ENCODE data around the gene SELENOK.

Gene SELENOK

DNA sequence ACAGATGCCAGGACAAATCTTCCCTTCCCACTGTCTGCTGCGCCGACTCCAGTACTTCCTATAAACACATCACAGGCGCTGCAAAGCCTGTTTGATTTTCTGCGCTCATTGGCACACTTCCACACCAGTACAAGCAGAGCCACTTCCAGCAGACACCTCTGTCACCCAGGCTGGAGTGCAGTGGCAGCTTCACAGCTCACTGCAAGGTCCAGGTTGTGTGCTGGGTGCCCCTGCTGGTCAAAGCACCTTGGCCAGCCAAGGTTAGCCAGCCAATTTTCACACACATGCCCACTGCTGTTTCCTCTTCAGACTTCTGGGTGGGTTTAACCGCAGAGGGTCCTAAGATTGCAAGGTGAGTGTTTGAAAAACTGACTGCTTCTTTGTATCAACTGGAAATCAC lies 50.4 kb downstream of the SELENOK start:
- no peak for DNase-seq

DNA sequence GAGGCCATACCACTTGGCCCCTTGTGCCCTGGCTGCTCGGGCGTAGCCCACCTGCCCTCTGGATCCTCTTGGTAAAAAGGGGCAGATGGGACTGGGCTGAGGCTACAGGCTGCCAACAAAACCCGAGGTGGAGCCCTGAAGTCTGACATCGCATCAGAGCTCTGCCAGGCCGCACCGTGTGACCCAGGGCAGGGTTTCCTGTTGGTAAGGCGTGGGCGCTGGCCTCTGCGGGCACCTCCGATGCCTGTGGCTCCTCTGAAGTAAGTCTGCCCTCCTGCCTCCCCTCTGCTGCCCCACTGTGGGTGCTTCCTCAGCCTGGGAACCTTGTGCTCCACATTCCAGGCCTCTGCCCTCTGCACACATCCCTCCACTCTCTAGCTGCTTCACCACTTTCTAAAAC lies 54.3 kb downstream of the SELENOK start:
- DNase-seq: no peak

DNA sequence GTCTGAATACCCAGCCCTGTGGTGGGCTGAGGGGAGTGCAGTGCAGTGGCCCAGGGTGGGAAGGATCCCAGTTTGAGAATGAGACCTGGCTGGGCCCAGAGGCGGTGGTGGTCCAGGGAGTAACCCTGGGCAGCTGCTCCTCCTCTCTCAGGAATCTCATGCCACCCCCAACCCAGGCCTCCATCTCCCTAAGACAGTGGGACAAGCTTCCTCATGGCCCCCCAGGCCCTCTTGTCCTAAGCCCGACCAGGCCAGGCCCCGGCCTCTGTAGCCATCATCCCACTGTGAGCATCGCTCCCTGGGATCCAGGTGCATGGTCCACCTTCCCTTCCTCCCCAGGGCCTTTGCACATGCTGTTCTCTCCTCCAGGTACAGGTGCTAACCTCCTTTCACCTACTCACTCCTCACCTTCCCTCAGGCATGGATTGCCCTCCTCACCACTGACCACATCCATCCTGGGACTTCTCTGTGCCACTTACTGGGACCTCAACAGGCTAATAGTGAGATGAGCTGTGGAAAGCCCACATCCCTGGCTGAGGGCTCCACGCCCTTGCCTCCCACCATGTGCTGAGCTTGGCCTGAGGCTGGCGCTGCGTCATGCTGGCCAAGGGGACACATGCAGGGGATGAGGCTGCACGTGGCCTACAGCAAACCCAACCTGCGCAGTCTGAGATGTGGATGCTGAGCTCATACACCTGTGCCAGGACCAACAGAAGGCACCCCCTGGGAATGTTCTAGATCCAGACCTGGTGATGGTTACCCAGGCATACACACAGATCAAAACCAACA lies 55.4 kb downstream of the SELENOK start:
- DNase-seq: no peak

DNA sequence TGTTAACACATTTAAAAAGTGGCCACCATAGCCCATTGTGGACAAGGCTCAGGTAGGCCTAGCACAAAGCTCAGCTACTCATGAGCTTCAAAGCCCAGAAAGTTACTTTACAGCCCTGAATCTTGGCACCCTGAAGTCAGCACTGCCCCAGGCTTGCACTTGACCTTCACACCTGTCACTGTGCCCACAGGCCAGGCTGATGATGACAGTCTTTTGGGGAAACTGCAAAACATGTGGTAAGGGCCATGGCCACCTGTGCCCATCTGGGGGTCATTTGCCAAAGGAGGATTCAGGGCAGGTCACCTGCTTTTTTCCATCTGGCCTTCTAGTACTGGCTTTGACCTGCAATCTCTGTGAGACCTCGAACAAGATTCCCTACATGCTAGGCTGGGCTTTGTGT lies 56.4 kb downstream of the SELENOK start:
- DNase-seq: no peak

DNA sequence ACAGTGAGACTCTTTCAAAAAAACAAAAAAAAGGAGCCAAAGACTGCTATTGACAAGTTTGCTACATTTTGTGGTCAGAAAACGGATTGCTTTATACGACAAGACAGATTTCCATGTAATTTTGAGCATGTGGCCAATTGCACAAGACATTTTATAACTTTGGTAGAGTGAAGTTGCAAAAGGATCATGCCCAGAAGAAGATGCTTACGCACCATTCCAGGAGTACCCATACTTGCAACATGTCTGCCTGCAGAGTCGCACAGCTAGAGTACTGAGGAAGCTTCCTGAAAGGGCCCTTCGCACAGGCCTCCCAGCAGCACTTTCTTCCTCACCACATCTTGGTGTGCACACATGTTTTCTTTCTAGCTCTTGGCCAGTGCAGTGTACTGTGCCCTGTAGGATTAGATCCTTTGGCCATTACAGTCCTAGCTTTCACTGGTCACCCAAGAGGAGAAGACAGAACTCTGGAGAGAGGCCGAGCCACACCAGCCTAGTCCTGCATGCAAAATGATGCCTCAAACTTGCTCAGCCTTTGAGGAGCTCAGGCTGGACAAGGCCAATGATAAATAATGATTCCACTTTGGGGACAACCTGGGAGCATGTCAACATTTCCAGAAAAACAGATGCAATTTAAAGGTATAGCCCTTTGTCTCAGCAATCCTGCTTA lies 57.1 kb downstream of the SELENOK start:
- no peak for DNase-seq
